Ecto neural progenitor cell (in vitro differentiated cells): ENCODE results near the gene TFB1M.
A peak's percentile ranks its signal among the peaks of the same experiment; 100 is the strongest.

Experiments used
- DNase-seq: peaks from one replicate; pipeline ENCODE4 v3.0.0-alpha.2; 2018; ENCODE audit warnings: low spot score

The TFB1M gene

DNA sequence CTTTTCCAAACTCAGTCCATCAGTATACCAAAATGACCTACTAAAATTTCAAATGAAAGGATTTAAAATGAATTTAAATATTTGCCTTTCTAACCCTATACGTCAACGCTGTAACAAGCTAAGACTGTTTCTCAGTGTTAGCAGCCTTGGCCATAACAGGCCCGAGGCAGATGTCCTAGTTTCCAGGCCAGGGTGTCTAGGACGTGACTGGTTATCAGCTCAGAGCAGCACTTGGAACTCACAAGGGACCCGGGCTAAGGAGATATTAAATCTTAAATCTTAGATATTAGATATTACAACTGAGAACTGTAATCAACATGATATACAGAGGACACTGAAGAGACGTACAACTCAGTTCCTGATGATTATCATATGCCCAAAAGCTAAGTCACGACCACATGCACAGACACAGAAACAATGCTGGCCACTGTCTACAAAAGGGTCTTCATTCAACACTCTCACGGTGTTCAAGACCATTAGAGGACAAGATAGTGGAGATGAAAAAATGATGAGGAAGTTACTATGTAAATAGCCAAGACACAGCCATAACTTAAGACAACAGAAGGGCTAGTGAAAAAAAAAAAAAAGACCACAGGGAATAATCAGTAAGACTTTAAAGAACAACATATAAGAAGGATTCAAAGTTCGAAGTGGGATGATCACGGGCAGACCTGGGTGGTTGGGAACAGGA is 50.8 kb downstream of the TFB1M start, which contains the start of gene CLDN20:
TSS of gene CLDN20 (plus strand) at position 641 of the 691 bp plus-strand sequence. CDS start 11,707 bp downstream, outside the sequence.
- DNase-seq, result no peak

DNA sequence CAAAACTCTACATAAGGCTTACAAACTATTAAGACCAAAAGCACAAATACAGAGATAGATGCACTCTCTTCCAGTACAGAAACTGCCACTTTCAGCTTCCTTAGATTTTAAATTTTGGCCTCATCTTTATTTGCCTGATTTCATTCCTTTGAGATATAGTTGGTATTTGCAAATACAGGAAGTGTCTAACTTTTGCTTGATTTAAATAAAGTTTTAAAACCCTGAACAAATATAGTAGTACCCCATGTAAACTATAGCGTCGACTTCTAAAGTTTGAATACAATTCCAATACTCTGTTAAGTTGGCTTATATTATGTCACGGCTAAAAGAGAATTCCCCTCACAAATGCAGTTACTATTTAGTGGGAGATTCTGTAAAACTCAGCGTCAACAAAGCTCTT is 51.6 kb downstream of the TFB1M start:
- DNase-seq, result no peak

DNA sequence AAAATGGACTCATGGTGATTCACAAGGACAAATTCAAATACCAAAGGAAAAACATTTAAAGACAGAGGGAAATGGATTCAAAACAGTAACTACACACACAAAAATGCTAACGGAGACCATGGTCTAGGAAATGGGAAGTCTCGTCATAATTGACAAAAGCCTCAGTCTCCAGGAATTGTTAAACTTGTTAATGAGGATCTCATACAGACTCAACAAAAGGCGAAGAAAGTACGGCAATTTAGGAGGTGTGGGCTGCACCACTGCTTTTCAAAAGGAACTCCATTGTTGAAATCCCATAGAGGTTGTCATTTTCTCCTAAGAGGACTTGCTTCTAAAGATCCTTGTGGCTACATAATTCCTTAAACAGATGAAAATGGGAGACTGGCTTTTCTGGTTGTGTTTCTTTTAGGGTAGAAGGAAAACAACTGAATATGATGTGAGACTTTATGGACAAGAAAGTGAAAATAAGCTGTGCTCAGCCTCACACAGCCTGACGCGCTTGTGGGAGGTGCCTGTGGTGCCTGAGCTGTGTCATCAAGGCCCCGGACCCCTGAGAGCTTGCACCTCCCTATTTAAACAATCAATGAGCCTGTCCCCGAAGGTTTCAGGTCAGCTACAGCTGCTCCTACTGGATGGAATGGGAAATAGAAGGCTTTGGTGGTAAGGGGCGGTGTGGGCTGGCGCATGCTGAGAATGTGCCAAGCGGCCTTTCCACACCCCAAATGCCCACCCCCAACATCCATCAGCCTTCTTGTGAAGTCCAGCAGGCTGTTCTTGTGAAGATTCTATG is 53.0 kb downstream of the TFB1M start:
- peak; percentile 54 for DNase-seq

DNA sequence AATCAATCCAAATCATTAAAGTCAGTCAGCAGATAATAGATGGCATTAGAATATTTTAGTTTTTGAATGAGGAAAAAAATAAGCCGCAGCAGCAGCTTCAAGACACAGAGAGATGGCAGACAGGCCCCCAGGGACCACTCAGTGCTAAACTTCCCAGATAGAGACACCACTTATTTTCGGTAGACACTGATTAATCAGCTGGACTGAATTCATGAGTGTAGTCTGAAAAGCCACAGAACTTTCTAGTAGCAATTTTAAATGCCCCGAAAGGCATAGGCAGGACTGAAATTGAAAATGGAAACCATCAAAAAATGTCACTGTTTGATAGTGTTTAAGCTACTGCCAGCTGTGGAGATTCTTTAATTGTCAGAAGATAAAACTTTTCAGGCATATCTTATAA is 53.6 kb downstream of the TFB1M start:
- DNase-seq, result no peak

DNA sequence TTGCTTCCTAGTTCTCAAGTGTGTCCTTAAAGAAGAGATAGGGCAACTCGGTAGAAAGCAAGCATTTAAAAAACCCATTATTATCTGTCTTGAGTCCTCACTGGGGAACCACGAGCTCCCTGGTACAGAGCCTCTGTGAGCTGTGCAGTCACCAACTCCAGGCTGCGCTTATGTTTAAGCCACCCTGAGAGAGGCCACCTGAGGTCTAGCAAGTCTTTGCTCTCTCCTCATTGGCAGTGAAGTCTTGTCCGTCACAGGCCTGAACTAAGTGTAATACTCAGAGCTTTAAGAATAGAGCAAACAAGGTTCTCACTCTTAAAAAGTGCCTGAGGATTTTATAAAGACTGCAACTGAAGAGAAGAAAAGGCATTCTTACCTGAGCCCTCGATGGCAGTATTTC is 54.4 kb downstream of the TFB1M start:
- no peak for DNase-seq

DNA sequence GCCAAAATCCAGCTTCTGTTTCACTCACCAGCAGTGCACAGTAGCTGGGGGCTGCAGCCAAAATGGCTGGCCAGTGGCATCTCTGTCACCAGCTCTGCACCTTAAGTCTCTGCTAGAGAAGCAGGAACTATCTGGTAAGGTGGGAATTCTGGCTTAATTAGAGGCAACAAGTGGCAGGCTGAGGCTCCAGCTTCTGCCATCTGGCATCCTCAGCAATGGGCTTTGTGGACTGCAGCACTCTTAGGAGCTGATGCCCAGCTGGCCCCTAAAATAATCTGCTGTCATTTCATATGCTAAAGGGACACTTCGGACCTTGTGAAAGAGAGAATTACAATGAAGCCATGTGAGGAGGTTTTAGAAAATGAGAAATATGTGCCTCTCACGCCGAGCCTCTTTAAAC is 55.1 kb downstream of the TFB1M start:
- DNase-seq, result no peak

DNA sequence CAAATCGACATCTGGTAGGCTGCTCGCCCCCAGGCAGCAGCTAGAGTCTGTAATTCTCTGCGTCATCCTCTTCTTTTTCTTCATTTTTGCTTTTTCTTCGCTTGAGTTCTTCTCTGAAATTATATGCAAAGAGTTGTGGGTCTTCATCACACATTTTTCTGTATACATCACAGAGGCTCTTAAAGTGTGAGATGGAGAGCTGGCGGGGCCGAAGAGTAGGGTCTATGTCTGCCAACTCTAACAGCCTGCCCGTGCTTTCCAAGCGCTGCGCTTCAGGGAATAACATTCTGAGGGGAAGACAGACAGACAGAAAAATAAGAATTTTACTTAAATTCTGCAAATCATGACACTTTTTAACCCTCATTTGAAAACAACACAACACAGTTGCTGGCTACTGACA is 56.5 kb downstream of the TFB1M start:
- DNase-seq, result no peak

DNA sequence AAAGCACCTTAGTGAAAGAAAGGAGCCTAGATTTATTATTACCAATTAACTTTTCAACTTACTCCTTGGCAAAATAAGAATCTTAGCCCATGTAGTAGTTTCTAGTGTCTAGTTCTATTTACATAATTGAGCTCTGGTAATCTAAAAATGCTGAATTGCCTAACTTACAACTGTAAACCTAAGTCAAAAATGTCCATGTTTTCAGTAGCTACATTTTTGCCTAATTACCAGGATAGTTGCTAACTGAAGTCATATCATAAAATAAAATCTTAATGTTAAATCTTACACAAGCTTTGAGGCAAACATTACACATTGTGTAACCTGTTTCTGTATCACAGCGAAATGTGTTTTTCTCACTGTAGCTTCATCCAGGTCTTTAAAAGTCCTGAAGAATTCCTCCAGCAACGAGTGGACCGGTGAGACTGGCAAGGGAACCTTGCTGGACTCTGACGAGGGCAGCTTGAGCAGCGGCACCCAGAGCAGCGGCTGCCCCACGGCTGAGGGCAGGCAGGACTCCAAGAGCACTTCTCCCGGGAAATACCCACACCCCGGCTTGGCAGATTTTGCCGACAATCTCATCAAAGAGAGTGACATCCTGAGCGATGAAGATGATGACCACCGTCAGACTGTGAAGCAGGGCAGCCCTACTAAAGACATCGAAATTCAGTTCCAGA is 58.0 kb downstream of the TFB1M start:
- no peak for DNase-seq

DNA sequence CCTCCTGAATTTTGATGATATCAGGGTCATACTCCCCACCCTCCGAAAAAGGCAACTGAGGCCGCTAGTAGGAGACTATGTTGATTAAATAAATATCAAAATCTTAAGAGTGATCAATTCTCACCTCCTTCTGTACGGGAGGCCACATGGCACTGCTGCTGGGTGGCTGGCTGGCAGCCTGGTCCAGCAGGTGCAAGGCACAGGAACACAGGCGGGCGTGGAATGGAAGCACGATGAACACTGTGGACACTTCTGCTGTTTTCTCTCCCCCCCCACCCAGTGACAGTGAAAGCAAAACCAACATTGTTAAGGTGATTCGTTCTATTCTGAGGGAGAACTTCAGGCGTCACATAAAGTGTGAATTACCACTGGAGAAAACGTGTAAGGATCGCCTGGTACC is 60.1 kb downstream of the TFB1M start:
- DNase-seq, result no peak

DNA sequence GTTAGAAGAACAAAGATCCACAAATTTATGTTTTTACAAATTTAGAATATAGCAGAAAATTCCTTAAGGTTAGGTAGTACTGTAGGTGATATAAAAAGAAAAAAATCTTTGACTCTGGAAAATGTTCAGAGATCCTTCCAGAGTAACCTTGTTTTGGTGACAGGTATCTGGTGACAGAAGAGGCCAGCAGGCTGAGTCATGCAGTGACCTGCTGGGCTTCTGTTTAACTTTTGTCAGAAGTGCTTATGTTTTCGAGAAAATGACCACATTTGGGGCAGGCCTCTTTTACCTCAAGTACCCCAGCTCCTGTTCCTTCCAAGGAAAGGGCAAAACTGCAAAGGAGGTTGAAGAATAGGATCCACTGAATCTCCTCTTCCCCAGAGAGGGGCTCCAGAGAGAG is 60.9 kb downstream of the TFB1M start:
- DNase-seq, result no peak

DNA sequence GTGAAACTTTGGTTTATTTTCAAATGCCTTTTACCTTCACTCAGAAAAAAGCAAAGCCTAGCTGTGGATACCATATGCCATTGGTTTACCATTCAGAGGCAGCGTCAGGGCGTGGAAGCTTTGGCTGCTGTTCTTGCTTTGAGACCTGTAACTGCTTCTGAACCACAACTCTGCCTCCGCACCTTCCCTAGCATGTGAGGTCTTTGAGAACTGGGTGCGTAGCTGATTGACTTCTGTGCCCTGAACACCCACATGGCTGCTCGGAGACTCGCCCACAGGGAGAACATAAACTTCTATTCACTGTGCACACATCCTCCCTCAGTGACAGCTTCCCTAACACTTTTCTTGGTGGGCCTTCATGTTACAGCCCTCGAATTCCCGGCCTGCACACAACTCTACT is 61.7 kb downstream of the TFB1M start:
- no peak for DNase-seq

DNA sequence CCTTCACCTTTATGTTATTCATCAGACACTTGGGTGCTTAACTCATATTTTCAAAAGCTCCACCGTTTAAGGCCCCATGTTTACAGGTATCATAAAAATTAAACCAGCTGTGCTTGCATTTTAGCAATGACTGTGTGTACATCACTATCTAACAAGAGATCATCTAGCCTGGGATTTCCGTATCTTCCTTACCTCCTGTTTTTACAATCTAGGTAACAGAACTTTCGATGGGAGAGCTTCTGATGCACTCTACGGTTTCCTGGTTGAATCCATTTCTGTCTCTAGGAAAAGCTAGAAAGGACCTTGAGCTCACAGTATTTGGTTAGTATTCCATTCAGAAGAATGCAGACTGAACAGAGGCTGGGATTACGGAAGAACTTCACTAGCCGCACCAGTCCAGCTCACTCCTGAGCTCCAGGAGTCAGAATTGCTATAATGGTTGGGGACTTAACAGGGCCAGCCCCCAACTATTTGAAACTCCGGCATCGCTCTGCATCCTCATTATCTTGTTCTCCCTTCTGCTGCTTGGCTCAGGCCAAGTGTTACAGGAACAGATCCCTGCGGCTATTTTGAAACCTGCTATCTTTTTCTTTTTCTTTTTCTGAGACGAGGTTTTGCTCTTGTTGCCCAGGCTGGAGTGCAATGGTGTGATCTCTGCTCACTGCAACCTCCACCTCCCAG is 63.4 kb downstream of the TFB1M start:
- no peak for DNase-seq

DNA sequence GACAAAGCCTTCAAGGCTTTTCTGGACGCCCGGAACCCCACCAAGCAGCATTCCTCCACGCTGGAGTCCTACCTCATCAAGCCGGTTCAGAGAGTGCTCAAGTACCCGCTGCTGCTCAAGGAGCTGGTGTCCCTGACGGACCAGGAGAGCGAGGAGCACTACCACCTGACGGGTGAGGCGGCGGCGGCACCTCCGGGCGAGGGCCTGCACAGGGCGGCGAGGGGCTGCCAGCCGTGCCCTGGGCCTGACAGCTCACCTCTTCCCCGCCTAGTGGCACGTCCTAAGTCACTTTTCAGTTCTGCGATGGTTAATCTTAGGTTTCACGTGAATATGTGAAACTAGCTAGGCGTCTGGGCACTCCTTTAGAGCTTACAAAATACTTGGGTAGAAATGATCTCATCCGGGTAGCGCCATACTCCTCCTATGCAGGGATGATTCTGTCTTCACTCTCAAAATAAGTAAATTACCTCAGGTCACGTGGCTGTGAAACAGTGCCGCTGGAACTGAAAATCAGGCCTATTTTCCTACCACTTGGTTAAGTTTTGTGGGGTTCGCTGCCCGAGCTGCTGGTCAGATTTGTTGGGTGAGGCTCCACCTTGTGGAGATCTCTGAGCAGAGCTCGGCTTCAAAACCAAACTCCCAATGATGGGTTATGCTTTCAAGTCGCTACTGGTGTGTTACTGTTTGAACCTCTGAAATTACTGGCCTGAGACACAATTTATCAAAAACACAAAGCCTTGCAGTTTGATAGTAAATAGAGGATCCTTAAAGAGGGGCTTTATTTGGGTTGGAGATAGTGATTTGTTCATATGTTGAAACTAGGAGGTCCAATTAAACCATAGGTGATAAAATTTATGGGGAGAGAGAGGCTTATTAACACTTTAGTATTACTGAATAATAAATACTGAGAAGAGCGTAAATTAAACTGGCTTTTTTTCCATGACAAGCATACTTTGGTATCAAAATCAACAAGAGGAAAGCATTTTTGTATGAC is 66.0 kb downstream of the TFB1M start:
- peak; percentile 58 for DNase-seq

DNA sequence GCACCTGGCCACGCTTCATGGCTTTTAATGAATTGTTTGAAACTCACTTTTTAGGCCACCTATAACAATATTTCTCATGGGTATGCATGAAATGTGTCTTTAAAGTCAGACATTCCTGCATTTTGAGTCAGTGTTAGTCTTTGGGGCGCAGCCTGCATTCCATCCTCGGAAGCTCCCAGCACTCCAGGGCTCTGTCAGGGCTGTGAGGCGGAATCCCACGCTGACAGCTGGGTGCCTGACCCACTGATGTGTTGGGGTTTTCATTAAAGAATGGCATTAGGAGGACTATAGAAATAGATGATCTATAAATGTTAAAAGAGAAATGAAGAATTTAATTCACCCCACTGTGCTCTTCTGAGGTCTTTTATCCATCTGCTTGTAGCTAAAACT is 66.7 kb downstream of the TFB1M start:
- DNase-seq, result no peak

DNA sequence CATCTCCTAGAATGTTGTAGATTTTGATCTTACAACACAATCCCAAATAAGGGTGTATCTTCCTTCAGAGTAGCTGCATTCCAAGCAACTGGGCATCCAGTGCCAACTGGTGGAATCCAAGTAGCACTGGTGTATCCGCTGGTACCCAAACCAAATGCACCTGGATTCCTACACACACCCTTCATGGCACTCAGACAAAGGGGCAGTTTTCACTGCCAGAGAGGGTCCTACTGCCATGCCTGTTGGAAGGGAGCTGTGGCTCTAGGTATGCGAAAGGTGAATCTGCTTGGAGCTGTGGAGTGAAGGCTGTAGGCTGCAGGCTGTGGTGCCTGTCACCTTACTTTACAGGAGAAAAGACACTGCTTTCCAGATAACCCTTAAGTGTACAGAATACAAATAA is 67.5 kb downstream of the TFB1M start:
- no peak for DNase-seq

DNA sequence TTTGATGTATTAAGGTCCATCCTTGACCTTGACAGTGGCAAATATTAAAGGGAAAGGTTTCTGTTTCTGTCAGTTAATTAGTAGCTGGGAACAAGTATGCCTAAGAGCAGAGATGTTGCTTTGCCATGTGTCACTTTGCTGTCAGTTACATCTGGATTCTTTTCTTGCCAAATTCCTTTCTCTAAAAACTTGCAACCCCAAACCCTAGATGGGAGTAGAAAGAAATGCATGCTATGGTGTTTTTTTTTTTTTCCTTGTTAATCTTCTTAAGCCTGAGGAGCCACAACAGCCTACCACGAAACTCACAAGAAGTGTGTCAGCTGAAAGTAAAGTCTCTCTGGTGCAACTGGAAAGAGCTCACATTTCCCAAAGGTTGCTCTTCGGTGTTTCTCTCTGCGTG is 68.5 kb downstream of the TFB1M start:
- no peak for DNase-seq

DNA sequence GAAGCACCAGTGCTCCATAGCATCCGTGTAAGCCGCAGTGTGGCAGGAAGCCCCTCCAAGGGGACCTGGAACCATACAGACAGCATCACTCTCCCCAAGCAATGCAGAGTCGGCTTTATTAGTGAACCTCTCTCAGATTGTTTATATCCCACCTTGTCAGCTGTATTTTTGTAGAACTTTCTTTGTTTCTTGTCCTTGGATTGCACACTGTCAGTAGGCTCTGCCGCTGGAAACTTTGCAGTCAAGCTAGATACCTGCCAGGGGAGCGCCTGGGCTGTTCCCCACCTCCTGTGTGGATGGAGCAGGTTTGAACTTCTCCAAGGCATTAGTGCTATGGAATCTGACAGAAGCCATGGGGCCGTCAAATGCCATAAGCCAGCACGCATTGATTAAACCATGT is 69.1 kb downstream of the TFB1M start:
- no peak for DNase-seq

DNA sequence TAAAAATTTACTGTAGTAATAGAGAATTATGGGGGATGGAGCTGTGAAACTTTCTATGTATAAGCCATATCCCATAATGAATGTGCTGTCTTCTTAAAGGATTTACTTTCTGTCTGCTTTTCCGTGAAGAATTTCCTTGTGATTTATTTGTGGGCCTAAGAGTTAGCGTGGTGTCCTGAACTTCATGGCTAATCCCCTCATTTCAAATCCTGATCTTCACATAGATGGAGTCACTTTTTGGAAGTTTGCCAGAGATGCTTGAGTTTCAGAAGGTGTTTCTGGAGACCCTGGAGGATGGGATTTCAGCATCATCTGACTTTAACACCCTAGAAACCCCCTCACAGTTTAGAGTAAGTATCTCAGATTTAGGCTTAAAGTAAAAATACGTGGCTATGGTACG is 69.8 kb downstream of the TFB1M start:
- no peak for DNase-seq

DNA sequence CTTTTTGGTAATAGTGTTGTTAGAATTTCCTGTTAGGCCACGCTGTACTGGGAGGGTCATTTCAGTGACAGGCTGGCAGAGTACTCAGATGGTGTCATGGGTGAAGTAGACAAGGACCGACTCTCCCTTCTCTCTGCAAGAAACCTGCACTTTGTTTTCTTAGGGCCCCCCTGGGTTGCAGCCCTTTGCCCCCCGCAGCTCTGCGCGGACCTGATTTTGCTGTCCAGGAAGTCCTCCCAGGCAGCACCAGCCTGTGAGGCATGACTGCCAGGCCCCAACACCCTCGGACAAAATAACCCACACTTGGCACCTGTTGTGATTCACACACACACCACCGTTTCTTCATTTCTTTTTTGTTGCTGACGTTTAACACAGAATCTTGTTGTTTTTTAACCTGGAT is 72.3 kb downstream of the TFB1M start:
- DNase-seq, result no peak

DNA sequence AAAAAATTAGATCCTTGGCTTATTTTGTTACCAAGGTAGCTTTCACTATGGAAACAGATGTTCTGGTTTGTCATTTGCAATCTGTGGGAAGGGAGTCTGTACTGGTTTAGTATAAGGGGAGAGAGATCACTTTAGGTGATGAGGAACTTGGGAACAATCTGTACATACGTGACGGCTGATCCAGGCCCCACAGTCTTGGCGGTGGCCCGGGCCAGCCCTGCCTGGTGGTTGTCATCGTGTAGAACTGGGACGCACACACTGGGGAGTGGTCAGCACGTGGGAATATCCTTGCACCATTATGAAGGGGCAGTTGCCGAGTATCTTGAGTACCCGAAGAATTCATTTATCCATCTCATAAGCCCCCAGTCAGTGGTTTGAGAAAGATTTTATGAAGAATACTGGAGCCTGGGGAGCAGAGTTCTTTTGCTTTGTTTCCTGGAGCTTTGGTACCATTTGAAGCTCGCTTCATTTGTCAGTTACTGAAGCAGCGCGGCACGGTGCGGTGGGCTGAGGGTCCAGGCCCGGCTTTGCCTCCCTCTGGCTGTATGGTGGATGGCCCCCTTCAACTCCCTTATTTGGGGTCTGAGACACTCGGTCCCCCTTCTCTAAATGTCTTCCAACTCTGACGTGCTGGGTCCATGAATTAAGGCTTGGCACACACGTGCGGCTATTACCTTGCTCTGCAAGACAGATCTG is 73.2 kb downstream of the TFB1M start:
- no peak for DNase-seq

DNA sequence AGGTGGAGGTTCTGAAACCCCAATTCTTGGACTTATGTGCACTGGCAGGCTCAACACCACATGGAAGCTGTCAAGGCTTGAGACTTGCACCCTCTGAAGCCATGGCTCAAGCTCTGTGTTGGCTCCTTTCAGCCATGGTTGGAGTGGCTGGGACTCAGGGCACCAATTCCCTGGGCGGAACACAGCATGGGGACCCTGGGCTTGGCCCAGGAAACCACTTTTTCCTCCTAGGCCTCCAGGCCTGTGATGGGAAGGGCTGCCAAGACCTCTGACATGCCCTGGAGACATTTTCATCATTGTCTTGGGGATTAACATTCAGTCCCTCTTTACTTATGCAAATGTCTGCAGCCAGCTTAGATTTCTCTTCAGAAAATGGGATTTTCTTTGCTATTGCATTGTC is 76.7 kb downstream of the TFB1M start:
- DNase-seq, result no peak
